Measurements from ENCODE around the gene CPB1. TPM values are rescaled to one million over a fixed set of nuclear protein-coding genes. Genes with fewer than 3 reads are reported as not detected.

Gene CPB1
- total RNA-seq, 4 donors from 2014 or later: 0.41 TPM; not detected in 3

DNA sequence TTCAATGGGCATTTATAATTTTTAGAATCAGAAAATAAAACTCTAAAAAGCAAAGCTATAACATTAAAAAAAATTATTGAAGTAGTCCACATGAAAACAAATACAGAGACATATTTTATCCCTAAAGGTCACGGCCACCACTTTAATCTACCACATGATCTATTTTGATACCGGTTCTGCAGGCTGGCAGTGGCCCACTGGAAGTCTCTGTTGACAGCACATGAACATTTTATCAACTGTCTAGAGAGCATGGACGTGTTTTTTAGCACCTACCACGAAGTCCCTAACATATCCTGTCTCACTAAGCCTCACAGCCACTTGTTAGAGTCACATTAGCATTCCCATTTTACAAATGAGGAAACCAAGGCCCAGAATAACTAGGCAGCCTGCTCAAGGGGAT is 35.7 kb downstream of the CPB1 start:
- Histone ChIP-seq H3K27ac (no peak overlapping the region), H3K9me3 (no peaks in the 10 kb centered on the region), H3K36me3 (no peaks in the 10 kb centered on the region), H3K4me3 (no peak overlapping the region), H3K4me1 (no peaks in the 10 kb centered on the region), H3K27me3 (no peaks in the 10 kb centered on the region)
- TF ChIP-seq POLR2AphosphoS5 (IDR thresholded peaks at IDR 0.05): no peak
- TF ChIP-seq, protein P1, sequence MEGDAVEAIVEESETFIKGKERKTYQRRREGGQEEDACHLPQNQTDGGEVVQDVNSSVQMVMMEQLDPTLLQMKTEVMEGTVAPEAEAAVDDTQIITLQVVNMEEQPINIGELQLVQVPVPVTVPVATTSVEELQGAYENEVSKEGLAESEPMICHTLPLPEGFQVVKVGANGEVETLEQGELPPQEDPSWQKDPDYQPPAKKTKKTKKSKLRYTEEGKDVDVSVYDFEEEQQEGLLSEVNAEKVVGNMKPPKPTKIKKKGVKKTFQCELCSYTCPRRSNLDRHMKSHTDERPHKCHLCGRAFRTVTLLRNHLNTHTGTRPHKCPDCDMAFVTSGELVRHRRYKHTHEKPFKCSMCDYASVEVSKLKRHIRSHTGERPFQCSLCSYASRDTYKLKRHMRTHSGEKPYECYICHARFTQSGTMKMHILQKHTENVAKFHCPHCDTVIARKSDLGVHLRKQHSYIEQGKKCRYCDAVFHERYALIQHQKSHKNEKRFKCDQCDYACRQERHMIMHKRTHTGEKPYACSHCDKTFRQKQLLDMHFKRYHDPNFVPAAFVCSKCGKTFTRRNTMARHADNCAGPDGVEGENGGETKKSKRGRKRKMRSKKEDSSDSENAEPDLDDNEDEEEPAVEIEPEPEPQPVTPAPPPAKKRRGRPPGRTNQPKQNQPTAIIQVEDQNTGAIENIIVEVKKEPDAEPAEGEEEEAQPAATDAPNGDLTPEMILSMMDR (IDR thresholded peaks at IDR 0.05): no peak
- TF ChIP-seq POLR2A (IDR thresholded peaks at IDR 0.05): no peak
- no peak for TF ChIP-seq EP300 (IDR thresholded peaks at IDR 0.05; ENCODE audit: low read depth)
- DNase-seq: no peak
- 41 to 52% methylated on average over 4 of the region's 4 CpGs for WGBS, 2 donors (ENCODE audit: low coverage in 1 of 2)
- intact Hi-C loops (cut with DNase I; ENCODE audit: low total_unique reads) (loop anchor here (5.0 kb wide), 1 partner anchor 84 kb away; no protein-coding TSS in a partner anchor), in situ Hi-C loops (cut with MboI; ENCODE audit: low pct_ligation_motif_present in 1 of 4, low pct_unique_long_range_greater_than_20kb in 1 of 4, low sequenced_read_pairs in 3 of 4) (loop anchor here in 2 of 4 donors (5.0 kb wide), 1 partner anchor 84 kb away; no protein-coding TSS in a partner anchor)

- Histone ChIP-seq H3K36me3 (no peaks in the 10 kb centered on the region), H3K4me3 (no peak overlapping the region), H3K9me3 (no peaks in the 10 kb centered on the region), H3K27ac (no peak overlapping the region), H3K4me1 (no peaks in the 10 kb centered on the region), H3K27me3 (no peaks in the 10 kb centered on the region)
- WGBS, 2 donors (ENCODE audit: low coverage in 1 of 2): 39 to 40% methylated on average over 5 of the region's 5 CpGs
- intact Hi-C loops (cut with DNase I; ENCODE audit: low total_unique reads): loop anchor here (5.0 kb wide), 1 partner anchor 83 kb away; no protein-coding TSS in a partner anchor
- no peak for DNase-seq
- in situ Hi-C loops (cut with MboI; ENCODE audit: low pct_ligation_motif_present in 1 of 4, low pct_unique_long_range_greater_than_20kb in 1 of 4, low sequenced_read_pairs in 3 of 4): loop anchor here in 2 of 4 donors (5.0 kb wide), 1 partner anchor 83 kb away; no protein-coding TSS in a partner anchor
- TF ChIP-seq, protein P1 (IDR thresholded peaks at IDR 0.05): peak in 1 of 5 experiments; percentile 8
- no peak for TF ChIP-seq EP300 (IDR thresholded peaks at IDR 0.05; ENCODE audit: low read depth)
These were observed 36.2 kb downstream of the CPB1 start for GRCh38 chr3:148863814-148864213.

DNA sequence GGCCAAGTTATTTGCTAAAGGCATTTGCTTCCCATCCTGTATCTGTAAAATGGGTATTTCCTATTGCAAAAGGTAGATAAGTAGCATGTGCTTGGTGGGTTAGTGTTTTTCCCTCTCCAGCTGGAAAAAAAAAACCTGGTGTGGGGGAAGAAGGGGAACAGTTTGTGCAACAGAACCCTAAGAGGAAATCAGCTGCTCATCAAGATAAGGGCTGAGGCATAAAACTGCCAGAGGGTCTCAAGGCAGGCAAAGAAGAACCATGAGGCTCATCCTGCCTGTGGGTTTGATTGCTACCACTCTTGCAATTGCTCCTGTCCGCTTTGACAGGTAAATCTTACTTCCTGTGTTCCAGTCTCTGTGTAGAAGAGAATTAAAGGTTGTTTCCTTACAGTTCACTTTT is 37.4 kb downstream of the CPB1 start, which contains the start of gene CPA3:
Gene CPA3 (plus strand): TSS at position 248 of the 400 bp plus-strand sequence. CDS start 12 bp downstream, at position 260.
- WGBS, 2 donors (ENCODE audit: low coverage in 1 of 2): 65 to 71% methylated on average over 1 of the region's 1 CpG
- DNase-seq: no peak
- no peak within 1 kb of the TSS for H3K27ac ChIP-seq
- intact Hi-C loops (cut with DNase I; ENCODE audit: low total_unique reads): no loop called here
- no peak for TF ChIP-seq POLR2AphosphoS5 (IDR thresholded peaks at IDR 0.05)
- no peaks in the 10 kb centered on the region for H3K9me3 ChIP-seq
- no peaks in the 10 kb centered on the region for H3K36me3 ChIP-seq
- in situ Hi-C loops (cut with MboI; ENCODE audit: low pct_ligation_motif_present in 1 of 4, low pct_unique_long_range_greater_than_20kb in 1 of 4, low sequenced_read_pairs in 3 of 4): no loop called here
- no peaks in the 10 kb centered on the region for H3K4me1 ChIP-seq
- no peaks in the 10 kb centered on the region for H3K27me3 ChIP-seq
- no peak within 1 kb of the TSS for H3K4me3 ChIP-seq

DNA sequence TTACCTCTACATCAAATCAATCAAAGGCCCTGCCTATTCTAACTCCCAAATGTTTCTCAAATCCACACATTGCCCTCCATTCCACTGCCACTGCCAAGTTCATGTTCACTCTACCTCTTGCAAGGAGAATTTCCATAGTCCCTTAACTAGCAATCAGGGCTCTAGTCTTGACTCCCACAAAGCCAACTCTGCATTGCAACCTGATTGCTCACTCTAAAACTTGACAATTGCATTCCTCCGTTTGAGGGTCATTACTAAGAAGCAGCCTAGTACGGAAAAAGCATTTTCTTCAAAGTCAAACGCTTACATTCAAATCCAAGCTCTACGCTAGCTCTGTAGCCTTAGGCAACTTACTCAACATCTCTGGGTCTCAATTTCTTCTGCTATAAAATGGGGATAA is 38.6 kb downstream of the CPB1 start:
- no peak for DNase-seq
- no peaks in the 10 kb centered on the region for H3K36me3 ChIP-seq
- in situ Hi-C loops (cut with MboI; ENCODE audit: low pct_ligation_motif_present in 1 of 4, low pct_unique_long_range_greater_than_20kb in 1 of 4, low sequenced_read_pairs in 3 of 4): no loop called here

More for the DNA sequence above, 38.6 kb downstream of the CPB1 start:
- WGBS, 2 donors (ENCODE audit: low coverage in 1 of 2): 75 to 89% methylated on average over 2 to 4 of the region's 4 CpGs
- Histone ChIP-seq H3K27ac (no peak overlapping the region), H3K9me3 (no peaks in the 10 kb centered on the region), H3K27me3 (no peaks in the 10 kb centered on the region), H3K4me3 (no peak overlapping the region), H3K4me1 (no peaks in the 10 kb centered on the region)
- no peak for TF ChIP-seq EP300 (IDR thresholded peaks at IDR 0.05; ENCODE audit: low read depth)
- TF ChIP-seq POLR2A (IDR thresholded peaks at IDR 0.05): no peak
- TF ChIP-seq, protein P1 (IDR thresholded peaks at IDR 0.05): no peak
- no peak for TF ChIP-seq POLR2AphosphoS5 (IDR thresholded peaks at IDR 0.05)
- intact Hi-C loops (cut with DNase I; ENCODE audit: low total_unique reads): no loop called here
